Endothelial cell (in vitro differentiated cells): Measurements from ENCODE around the gene RUFY4. TPM values are rescaled to one million over a fixed set of nuclear protein-coding genes. Genes with fewer than 3 reads are reported as not detected.
"Not testable (repeated sequence)": the region's sequence is repeated elsewhere in the genome, so short reads cannot be mapped to it uniquely, and the experiment has no call there.

ENCODE experiments used
- DNase-seq: peaks from one replicate; pipeline ENCODE4 v3.0.0; 2021; ENCODE audit warnings: low spot score
- H3K27ac Mint-ChIP-seq: one replicate; pipeline ENCODE4 v1.8.0; 2021; ENCODE audit warnings: mixed read lengths, inconsistent platforms; ENCODE audit not compliant: unreplicated experiment
- H3K27me3 Mint-ChIP-seq: one replicate; pipeline ENCODE4 v1.8.0; 2021; ENCODE audit warnings: mild to moderate bottlenecking, moderate library complexity, mixed read lengths, inconsistent platforms; ENCODE audit not compliant: unreplicated experiment
- H3K36me3 Mint-ChIP-seq: one replicate; pipeline ENCODE4 v1.8.0; 2021; ENCODE audit warnings: mild to moderate bottlenecking, low read depth, mixed read lengths, inconsistent platforms; ENCODE audit not compliant: unreplicated experiment
- H3K4me1 Mint-ChIP-seq: one replicate; pipeline ENCODE4 v1.8.0; 2021; ENCODE audit warnings: mild to moderate bottlenecking, mixed read lengths, inconsistent platforms; ENCODE audit not compliant: unreplicated experiment
- H3K4me3 Mint-ChIP-seq: one replicate; pipeline ENCODE4 v1.8.0; 2021; ENCODE audit warnings: mild to moderate bottlenecking, mixed read lengths, inconsistent platforms; ENCODE audit not compliant: unreplicated experiment
- H3K9me3 Mint-ChIP-seq: one replicate; pipeline ENCODE4 v1.8.0; 2021; ENCODE audit warnings: mixed read lengths, inconsistent platforms; ENCODE audit not compliant: unreplicated experiment
- CTCF ChIP-seq: fragments of 200-600 bp; sonication (generic); IDR thresholded peaks from one replicate; pipeline ENCODE4 v1.5.0; 2021; ENCODE audit warnings: antibody characterized with exemption; ENCODE audit not compliant: unreplicated experiment
- total RNA-seq: library from RNA; stranded (reverse); fragmentation: NEBNext Ultra II Directional; extraction: Animal tissue kit (Norgen Biotek cat#: 25700); gene quantifications from one replicate; pipeline ENCODE4 v1.2.1, GENCODE V29; 2021; ENCODE audit not compliant: unreplicated experiment

Gene RUFY4
- total RNA-seq, 1 donor from 2014 or later, result not detected

- no peaks in the 10 kb centered on the region for H3K9me3 Mint-ChIP-seq
- no peak for TF ChIP-seq CTCF
- no peak overlapping the region for H3K27ac Mint-ChIP-seq
- DNase-seq, result no peak
- H3K4me3 Mint-ChIP-seq, result no peak overlapping the region
- H3K36me3 Mint-ChIP-seq, result no peaks in the 10 kb centered on the region
- H3K27me3 Mint-ChIP-seq, result peaks cover 4% of the 10 kb centered on the region
- no peaks in the 10 kb centered on the region for H3K4me1 Mint-ChIP-seq
Observed at GRCh38 chr2:218095853-218096252, 26.8 kb downstream of the RUFY4 start.

- TF ChIP-seq CTCF, result no peak
- Mint-ChIP-seq H3K36me3 (no peaks in the 10 kb centered on the region), H3K27ac (no peak overlapping the region), H3K4me3 (no peak overlapping the region), H3K9me3 (no peaks in the 10 kb centered on the region), H3K27me3 (peaks cover 3% of the 10 kb centered on the region), H3K4me1 (no peaks in the 10 kb centered on the region)
- no peak for DNase-seq
Observed at GRCh38 chr2:218097975-218098374, 28.9 kb downstream of the RUFY4 start.

- not testable (repeated sequence) for H3K27ac Mint-ChIP-seq, DNase-seq, H3K36me3 Mint-ChIP-seq, H3K4me1 Mint-ChIP-seq, H3K27me3 Mint-ChIP-seq, H3K4me3 Mint-ChIP-seq
- peaks cover 13% of the 10 kb centered on the region for H3K9me3 Mint-ChIP-seq
Observed at GRCh38 chr2:218108834-218109233, 39.8 kb downstream of the RUFY4 start.

- H3K27ac Mint-ChIP-seq, H3K27me3 Mint-ChIP-seq, H3K9me3 Mint-ChIP-seq, H3K36me3 Mint-ChIP-seq, DNase-seq, H3K4me3 Mint-ChIP-seq: not testable (repeated sequence)
- peaks cover 18% of the 10 kb centered on the region for H3K4me1 Mint-ChIP-seq
Observed at GRCh38 chr2:218121789-218122188, 52.7 kb downstream of the RUFY4 start.

GRCh38 chr2:218122286-218122685 lies 53.2 kb downstream of the RUFY4 start:
- not testable (repeated sequence) for H3K4me3 Mint-ChIP-seq, H3K9me3 Mint-ChIP-seq, H3K27ac Mint-ChIP-seq, H3K36me3 Mint-ChIP-seq, DNase-seq, H3K27me3 Mint-ChIP-seq
- H3K4me1 Mint-ChIP-seq, result peaks cover 18% of the 10 kb centered on the region

GRCh38 chr2:218123986-218124385 lies 54.9 kb downstream of the RUFY4 start:
- Mint-ChIP-seq H3K27me3 (peaks cover 2% of the 10 kb centered on the region), H3K4me1 (peaks cover 18% of the 10 kb centered on the region), H3K4me3 (no peak overlapping the region), H3K36me3 (no peaks in the 10 kb centered on the region), H3K27ac (no peak overlapping the region), H3K9me3 (peaks cover 3% of the 10 kb centered on the region)
- TF ChIP-seq CTCF, result no peak
- no peak for DNase-seq

GRCh38 chr2:218125095-218125494 lies 56.0 kb downstream of the RUFY4 start:
- H3K27ac Mint-ChIP-seq, result peak overlapping the region; percentile 80
- TF ChIP-seq CTCF, result no peak
- no peak for DNase-seq
- H3K27me3 Mint-ChIP-seq, result peaks cover 6% of the 10 kb centered on the region
- H3K9me3 Mint-ChIP-seq, result peaks cover 3% of the 10 kb centered on the region
- H3K36me3 Mint-ChIP-seq, result no peaks in the 10 kb centered on the region
- peaks cover 18% of the 10 kb centered on the region for H3K4me1 Mint-ChIP-seq
- no peak overlapping the region for H3K4me3 Mint-ChIP-seq
